Stimulated activated CD4-positive, alpha-beta T cell treated with anti-CD3 and anti-CD28 coated beads, Interleukin-1b, Interleukin-23, amount 100 ng/mL, for 24 hours (primary cell): Measurements from ENCODE around the gene PCSK4.
"Not testable (repeated sequence)": the region's sequence is repeated elsewhere in the genome, so short reads cannot be mapped to it uniquely, and the experiment has no call there.

Experiments used
- DNase-seq, 4 experiments: peaks; one replicate each; pipeline ENCODE4 v3.0.0-alpha.2; 2020; ENCODE audit warnings: low read depth in 4 of 4, low spot score in 1 of 4

PCSK4 gene

GRCh38 chr19:1441677-1442438, 48.3 kb downstream of the PCSK4 start:
- no peak for DNase-seq

DNA sequence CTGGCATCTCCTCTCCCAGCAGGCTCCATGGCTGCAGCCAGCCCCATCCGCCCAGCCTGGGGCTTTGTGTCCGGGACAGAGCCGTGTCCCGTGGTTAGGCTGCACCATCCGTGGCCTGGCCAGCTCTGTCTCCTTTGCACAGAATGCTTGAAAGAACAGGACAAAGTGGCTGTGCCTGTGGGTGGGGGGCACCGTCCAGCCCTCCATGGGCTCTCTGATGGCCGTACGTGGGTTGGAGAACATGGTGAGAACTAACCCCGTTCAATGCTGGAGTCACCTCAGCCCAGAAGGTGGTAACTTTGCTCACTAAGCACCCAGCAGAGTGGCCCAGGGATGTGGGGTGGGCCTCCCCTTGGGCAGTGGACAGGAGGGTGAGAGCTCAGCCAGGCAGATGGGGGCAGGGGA, 49.1 kb downstream of the PCSK4 start:
- DNase-seq = no peak

- DNase-seq = no peak
Measured at GRCh38 chr19:1440418-1440801, 49.7 kb downstream of the PCSK4 start.

GRCh38 chr19:1439525-1440417, 50.4 kb downstream of the PCSK4 start:
- not testable (repeated sequence) for DNase-seq

GRCh38 chr19:1438933-1439354, 51.2 kb downstream of the PCSK4 start:
- no peak for DNase-seq

- peak; percentile 92 to 95 (median 94) for DNase-seq
Measured at GRCh38 chr19:1438035-1438932, 51.9 kb downstream of the PCSK4 start, which contains the start of gene RPS15. TSS of gene RPS15 (plus strand) at chr19:1438396. CDS start at chr19:1438426, 30 bp downstream.

DNA sequence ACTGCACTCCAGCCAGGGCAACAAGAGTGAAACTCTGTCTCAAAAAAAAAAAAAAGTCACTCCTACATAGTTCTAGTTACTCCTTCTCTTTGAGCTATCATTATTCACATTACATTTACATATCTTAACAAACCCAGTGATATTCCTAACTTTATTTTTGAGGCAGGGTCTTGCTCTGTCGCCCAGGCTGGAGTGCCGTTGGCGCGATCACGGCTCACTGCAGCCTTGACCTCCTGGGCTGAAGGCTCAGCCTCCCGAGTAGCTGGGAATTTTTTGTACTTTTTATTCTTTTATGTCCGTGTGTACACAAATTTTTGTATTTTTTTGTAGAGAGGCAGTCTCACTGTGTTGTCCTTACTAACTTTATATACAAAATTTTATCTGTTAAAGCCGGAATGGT, 52.5 kb downstream of the PCSK4 start:
- DNase-seq = no peak

GRCh38 chr19:1435378-1435989, 54.7 kb downstream of the PCSK4 start:
- DNase-seq = no peak

DNA sequence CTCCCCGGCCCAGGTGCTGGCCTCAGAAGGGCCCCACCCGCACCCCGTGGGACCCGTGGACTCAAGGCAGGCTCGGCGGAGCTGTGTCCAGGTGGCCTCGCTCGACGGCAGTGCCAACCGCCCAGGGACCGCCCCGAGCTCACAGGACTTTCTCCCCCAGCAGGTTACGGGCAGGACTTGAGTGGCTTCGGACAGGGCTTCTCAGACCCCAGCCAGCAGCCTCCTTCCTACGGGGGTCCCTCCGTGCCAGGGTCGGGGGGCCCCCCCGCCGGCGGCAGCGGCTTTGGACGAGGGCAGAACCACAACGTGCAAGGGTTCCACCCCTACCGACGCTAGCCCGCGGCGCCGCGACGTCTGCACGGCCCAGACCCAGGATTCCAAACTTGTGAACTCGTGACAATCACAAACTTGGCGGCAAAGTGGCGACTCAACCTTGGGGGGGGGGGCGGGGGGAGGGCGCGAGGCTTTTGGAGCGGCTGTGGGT, 55.5 kb downstream of the PCSK4 start:
- DNase-seq = no peak

- DNase-seq = no peak
Measured at GRCh38 chr19:1434040-1434366, 56.1 kb downstream of the PCSK4 start.

GRCh38 chr19:1433119-1434039, 56.8 kb downstream of the PCSK4 start:
- no peak for DNase-seq

DNA sequence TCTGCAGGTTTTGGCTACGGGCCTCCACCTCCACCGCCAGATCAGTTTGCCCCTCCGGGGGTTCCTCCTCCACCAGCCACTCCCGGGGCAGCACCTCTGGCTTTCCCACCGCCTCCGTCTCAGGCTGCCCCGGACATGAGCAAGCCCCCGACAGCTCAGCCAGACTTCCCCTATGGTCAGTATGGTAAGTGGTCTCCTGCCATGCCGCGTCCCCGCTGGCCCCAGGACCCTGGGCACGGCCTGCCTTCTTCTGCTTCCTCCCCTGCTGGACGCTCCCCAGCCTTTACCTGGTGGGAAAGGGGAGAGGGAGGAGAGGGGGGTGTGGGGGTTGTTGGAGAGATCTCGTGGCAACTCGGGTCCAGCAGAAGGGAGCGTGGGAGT, 57.7 kb downstream of the PCSK4 start:
- DNase-seq = no peak

DNA sequence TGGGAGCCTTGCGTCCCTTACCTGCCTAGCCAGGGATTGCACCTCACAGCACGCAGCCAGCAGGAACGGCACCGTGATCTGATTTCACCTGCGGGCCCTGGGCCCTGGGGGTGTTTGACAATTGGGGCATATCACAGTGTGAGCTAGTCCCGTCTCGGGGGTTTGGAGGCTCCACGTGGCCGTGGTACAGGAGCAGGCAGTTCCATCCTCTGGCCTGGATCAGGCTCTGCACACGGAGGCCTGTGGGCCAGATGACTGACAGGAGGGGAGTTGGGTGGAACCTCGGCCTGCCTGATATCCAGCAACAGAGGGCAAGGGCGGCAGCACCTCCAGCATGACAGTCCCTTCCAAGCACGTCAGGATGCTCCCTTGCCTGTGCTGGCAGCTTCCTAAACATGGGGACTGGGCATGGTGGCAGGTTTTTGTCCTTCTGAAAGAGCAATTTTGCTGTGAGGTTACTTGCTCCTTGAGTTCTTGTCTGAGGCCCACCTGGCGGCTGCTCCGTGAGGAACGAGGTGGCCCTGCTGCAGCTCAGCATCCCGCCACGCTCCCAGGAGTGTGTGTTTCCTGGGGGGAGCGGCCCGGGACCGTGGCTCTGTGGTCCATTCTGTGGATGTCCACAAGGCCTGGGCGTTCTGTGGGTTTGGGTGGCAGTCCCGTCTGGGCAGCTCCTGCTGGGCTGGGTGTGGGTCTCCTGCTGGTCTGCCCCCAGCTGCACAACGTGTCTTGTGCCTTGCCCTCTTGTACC, 58.2 kb downstream of the PCSK4 start:
- DNase-seq = no peak
